ENCODE results near the gene NKPD1. TPM values are rescaled to one million over a fixed set of nuclear protein-coding genes. Genes with fewer than 3 reads are reported as not detected.
A peak's percentile ranks its signal among the peaks of the same experiment; 100 is the strongest.

NKPD1 gene
- polyA plus RNA-seq, 3 donors = 0.19 to 0.31 (median 0.21) TPM

GRCh38 chr19:45140533-45140932, 20.2 kb downstream of the NKPD1 start:
- no peak for DNase-seq

DNA sequence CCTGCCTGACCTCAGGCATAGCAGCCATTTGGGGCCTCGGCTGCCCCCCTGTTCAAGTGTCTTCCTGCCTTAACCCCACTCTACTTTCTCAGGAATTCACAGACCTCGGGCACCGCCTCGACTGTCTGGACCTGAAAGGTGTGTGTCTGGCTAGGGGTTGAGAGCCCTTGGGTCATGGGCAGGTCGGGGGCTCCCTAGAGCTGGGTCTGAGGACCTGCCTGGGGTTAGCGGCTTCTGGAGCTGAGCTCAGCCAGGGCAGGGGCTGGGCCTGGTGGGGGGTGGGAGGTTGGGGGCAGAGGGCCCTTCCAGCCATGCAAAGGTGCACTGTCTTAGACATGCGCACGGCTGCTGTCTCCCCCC, 20.7 kb downstream of the NKPD1 start:
- no peak for DNase-seq

GRCh38 chr19:45139286-45140143, 21.3 kb downstream of the NKPD1 start:
- DNase-seq = no peak

- DNase-seq = no peak
Observed at GRCh38 chr19:45138303-45138751, 22.5 kb downstream of the NKPD1 start.

DNA sequence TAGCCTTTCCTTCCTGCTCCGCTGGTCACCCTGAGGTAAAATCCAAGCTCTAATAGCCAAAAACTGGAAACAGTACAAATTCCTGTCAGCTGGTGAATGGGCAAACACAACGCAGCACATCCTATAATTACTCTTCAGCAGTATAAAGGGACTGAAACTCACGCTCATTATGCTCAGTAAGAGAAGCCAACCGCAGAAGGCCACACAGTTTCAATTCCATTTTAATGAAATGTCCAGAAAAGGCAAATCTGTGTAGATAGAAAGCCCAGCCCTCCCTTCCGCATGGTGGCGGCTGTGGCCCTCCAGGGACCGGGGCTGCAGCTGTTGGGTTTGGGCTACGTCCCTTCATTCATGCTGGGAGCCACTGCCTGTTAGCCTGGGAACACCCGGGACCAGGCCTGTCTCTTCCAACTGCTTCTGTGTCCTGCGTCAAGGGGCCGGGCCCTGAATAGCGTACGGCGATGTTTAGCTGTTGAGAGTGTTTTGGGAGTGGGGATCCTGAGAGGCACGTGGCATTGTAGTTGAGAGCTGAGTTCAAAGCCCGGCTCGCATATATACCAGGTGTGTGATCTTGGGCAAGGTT, 23.5 kb downstream of the NKPD1 start:
- DNase-seq = no peak

DNA sequence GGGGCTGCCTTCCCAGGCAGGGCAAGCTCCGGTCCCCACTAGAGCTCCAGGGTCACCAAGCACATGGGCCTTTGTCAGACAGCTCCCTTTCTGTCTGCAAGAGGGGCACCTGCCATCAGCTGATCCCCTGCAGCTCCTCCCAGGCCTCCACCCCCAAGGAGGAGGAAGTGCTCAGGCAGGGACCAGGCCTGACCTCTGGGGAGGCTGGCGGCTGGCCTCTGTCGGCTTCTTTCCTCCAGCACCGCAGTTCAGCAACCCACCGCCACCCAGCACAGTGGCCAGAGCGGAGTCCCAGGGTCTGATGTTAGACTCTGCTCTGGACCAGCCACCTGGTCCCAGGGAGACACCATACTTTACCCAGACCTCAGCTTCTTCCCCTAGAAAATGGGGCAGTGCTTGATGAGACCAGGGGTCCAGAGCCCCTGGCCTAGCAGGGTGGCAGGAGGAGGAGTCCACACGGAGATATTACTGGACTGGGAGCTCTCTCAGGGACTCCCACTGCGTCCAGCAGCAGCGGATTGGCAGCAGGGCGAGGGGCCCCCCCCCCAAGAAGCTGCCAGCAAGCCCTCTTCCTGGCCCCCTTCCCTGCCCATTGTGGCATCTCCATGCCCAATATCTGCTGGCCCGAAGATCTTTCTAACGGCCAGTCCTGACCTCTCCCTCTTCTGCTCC, 24.1 kb downstream of the NKPD1 start:
- DNase-seq = no peak

- no peak for DNase-seq
Observed at GRCh38 chr19:45135176-45135885, 25.5 kb downstream of the NKPD1 start.

DNA sequence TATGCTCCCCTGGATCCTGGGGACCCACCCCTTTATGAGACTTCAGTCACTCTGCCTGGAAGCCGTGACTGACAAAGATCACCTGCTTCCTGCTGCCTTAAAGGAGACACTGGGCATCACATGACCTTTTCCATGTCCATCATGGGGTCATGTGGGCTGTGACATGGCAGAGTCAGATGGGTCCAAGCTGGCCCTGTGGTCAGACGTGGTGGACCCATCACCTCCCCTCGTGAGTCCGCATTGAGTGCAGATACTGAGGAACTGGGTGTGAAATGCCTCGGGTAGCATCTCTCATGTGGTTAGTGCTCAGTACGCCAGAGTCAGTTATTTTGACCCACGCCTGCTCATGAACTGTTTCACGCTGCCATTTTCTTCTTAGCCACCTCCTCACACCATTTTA, 27.1 kb downstream of the NKPD1 start:
- DNase-seq = no peak

- peak; percentile 44 for DNase-seq
Observed at GRCh38 chr19:45130888-45131615, 29.7 kb downstream of the NKPD1 start.

DNA sequence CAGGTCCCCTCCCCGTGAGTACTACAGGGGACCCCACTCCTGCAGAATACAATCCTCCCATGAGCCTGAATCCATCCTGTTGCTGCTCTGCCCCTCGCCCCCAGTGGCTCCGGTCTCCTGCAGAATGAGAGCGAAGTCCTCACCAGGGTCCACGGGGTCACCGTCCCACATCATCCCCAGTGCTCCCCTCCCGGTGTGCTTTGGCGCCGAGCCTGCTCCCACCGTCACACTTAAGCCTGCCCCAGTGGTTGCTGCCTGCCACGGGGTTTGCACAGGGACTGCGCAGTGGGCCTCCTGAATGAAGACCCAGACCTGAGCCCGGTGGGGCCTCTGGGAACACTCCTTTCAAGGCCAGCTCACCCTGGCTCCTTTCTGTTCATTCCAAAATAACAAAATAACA, 30.5 kb downstream of the NKPD1 start:
- DNase-seq = no peak

- no peak for DNase-seq
Observed at GRCh38 chr19:45128806-45129205, 32.0 kb downstream of the NKPD1 start.

DNA sequence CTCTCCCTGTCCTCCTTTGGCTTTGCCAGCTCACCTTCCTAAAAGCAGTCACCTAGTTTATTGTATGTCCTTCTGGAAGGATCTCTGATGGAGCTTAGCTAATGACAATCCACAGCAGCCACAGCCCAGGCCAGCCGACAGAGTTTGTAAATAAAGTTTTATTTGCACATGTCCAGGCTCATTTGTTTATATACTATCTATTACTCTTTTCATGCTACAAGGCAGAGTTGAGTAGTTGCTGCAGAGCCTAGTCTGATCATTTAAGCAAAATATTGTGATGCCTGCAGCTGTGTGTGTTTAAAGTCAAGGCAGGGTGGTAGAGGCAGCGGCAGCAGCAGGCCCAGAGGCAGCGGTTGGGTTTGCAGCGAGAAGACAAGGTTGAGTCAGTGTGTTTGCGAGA, 32.6 kb downstream of the NKPD1 start:
- DNase-seq = no peak

DNA sequence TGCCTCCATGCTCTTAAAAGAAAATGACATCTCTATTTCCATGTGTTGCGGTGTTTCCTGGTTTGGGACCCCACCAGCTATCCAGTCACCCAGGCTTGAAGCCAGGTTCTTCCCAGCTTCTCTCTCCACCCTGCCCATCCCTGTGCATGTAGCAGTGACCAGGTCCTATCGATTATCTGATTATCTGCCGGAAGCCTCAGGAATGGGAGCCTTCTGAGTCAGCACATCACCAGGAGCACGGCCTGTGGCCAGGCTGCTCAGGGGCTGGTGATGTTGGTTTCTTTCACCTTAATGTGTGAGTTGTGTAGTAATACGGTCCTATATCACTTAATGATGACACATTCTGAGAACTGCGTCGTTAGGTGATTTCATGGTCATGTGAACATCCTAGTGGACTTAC, 34.1 kb downstream of the NKPD1 start:
- no peak for DNase-seq

DNA sequence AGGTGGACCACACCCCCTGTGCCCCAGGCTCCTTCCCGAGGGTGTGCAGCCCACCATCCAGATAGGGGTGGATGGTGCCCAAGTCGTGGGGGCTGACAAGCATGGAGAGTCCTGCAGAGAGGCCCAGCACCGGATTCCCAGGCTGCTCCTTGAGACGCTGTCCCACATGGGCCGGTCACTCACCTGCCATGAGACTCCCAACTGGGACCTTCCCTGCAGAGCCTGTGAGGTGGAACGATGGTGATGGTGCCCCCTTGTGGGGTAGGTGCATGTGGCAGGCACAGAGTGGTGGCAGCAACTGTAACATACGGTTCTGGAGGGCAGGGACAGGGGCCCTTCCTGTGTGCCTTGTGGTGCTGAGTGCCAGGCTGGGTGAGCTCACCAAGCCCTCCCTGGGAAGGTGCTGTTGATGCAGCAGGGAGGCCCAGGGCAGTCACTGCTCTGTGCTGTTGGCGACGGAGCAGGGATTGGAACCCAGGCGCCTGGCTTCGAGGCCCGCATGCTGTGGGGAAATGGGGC, 34.7 kb downstream of the NKPD1 start:
- peak; percentile 51 for DNase-seq

DNA sequence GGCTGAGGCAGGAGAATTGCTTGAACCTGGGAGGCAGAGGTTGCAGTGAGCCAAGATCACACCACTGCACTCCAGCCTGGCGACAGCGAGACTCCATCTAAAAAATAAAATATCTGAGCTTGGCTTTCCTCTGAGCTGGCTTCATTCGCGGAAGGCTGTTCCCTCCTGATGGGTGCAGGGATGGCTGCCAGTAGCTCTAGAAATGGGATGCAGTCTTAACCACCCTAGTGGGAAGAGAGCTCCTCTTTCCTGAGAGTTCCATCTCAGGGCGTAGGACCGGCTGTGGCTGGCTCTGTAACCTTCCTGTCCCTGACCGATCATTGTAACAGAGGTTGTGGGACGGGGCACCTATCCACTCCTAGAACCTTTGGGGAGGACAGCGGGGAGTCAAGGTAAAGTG, 35.4 kb downstream of the NKPD1 start:
- DNase-seq = no peak

GRCh38 chr19:45124021-45124420, 36.8 kb downstream of the NKPD1 start:
- DNase-seq = no peak

- no peak for DNase-seq
Observed at GRCh38 chr19:45123440-45123850, 37.3 kb downstream of the NKPD1 start.

DNA sequence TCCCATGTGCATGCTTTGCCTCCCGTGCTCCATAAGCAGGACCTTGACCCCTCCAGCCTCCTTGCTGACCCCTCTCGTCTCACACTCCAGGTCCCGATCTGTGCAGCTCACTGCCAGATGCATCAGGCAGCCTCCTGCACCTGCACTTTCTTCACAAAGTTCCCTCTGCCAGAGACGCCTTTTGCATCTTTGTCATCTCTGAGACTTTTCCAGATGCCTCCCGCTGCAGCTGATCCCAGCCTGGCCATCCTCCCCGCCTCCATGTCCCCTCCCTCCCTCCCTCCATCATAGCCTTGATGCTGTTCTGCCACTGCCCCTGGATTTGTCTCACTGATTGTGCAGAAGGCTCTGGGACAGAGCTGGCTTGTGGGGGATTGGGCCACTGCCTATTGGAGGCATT, 38.0 kb downstream of the NKPD1 start:
- no peak for DNase-seq

GRCh38 chr19:45121827-45122345, 38.9 kb downstream of the NKPD1 start:
- no peak for DNase-seq

DNA sequence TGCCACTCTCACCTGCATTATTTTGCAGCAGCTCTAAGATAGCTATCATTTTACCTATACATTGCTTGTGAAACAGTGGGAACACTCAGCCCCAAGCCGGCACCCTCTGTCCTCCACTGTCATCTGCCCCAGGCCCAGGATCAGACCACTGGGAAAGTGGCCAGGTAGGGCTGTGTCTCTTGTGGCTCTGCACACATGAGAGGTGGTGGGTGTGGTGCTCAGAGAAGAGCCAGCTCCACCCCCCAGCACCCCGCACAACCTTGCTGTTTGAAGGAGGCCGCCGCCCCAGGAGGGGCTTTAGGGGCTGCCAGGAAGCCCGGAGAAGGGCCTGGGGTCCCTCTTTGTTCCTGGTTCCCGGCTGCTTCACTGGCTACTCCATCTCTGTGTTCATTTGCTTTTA, 41.2 kb downstream of the NKPD1 start:
- DNase-seq = no peak
